ENCODE results near the gene SEMA3F.

DNA sequence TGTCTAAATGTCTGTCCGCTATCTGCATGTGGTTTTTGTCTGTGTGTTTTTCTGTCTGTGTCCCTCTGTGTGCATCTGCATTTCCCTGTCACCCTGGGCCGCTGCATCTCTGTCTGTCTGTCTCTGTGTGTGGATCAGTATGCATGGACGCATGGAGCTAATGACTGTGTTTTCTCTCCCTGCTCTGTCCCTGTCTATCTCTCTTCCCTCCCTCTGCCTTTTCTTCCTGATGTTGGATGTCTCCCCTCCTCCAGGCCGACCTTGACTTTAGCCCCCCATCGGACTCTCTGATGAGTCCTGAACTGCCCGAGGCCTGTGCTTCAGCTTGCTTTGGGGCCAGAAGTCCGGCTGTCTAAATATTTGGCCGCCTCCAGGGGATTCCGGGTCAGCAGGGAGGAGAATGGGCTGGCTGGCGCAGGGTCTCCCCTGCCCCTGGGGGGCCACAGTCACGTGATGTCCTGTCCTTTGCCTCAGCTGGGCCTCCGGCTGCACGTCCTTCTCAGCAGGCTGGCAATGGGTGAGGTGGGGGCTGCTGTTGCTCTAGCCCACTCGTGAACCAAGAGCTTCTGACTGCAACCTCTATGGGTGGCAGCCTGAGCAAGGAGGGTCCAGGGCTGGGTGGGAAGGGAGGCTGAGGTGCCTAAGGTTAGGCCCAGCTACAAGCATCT is 53.7 kb downstream of the SEMA3F start:
- TF ChIP-seq, protein P1, sequence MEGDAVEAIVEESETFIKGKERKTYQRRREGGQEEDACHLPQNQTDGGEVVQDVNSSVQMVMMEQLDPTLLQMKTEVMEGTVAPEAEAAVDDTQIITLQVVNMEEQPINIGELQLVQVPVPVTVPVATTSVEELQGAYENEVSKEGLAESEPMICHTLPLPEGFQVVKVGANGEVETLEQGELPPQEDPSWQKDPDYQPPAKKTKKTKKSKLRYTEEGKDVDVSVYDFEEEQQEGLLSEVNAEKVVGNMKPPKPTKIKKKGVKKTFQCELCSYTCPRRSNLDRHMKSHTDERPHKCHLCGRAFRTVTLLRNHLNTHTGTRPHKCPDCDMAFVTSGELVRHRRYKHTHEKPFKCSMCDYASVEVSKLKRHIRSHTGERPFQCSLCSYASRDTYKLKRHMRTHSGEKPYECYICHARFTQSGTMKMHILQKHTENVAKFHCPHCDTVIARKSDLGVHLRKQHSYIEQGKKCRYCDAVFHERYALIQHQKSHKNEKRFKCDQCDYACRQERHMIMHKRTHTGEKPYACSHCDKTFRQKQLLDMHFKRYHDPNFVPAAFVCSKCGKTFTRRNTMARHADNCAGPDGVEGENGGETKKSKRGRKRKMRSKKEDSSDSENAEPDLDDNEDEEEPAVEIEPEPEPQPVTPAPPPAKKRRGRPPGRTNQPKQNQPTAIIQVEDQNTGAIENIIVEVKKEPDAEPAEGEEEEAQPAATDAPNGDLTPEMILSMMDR (IDR thresholded peaks at IDR 0.05): no peak
- no peak for TF ChIP-seq EZH2phosphoT487 (IDR thresholded peaks at IDR 0.05)
- no peak for TF ChIP-seq EZH2 (IDR thresholded peaks at IDR 0.05)
